ENCODE results near the gene OSTN.

GRCh38 chr3:191158815-191159214, 40.2 kb upstream of the OSTN start:
- TF ChIP-seq CTCF (IDR thresholded peaks at IDR 0.05) (no peak), POLR2A (IDR thresholded peaks at IDR 0.05) (no peak)

Measured in ovary (tissue), 3 donors.